ENCODE results near the gene ZNF710. TPM values are rescaled to one million over a fixed set of nuclear protein-coding genes. Genes with fewer than 3 reads are reported as not detected.

Gene ZNF710
- total RNA-seq, 1 donor from 2014 or later = 34.7 TPM

DNA sequence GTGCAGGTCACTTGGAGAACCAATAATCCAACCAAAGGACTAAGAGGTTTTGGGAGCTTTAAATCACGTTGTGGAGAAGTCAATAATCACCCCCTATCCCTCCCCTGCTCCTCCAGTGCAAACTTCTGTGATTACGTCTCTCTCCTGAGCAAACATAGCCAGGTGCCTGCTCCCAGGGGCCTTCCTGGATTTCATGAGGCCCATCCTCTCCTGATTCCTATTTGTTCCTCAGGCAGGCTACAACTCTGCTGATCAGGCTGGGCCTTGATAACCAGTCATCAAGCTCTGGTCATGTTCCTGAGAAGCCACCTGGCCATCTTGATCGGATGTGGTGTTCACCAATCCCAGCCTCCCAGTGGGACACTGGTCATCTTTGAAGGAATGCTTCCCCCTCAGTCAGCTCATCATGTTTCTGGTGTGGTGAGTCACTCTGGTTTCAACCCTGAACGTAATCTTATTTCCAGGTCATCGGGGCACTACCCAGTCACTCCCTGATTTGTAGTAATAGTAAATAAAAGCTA is 2.9 kb upstream of the ZNF710 start:
- Mint-ChIP-seq H3K27me3 (no peaks in the 10 kb centered on the region), H3K36me3 (no peaks in the 10 kb centered on the region), H3K4me3 (peak overlapping the region; percentile 58), H3K9me3 (no peaks in the 10 kb centered on the region), H3K4me1 (ENCODE audit: unreplicated experiment) (peaks cover 17% of the 10 kb centered on the region), H3K27ac (peak overlapping the region; percentile 81)
- no peak for DNase-seq (ENCODE audit: extremely low spot score, unreplicated experiment)
- no peak for TF ChIP-seq CTCF (conservative IDR thresholded peaks at IDR 0.05)

GRCh38 chr15:89998923-89999675 is 2.0 kb upstream of the ZNF710 start:
- peak overlapping the region; percentile 81 for H3K27ac Mint-ChIP-seq
- peak overlapping the region; percentile 81 for H3K4me3 Mint-ChIP-seq
- no peak for DNase-seq (ENCODE audit: extremely low spot score, unreplicated experiment)
- H3K4me1 Mint-ChIP-seq (ENCODE audit: unreplicated experiment) = peaks cover 26% of the 10 kb centered on the region
- no peaks in the 10 kb centered on the region for H3K36me3 Mint-ChIP-seq
- TF ChIP-seq CTCF (conservative IDR thresholded peaks at IDR 0.05) = no peak
- H3K9me3 Mint-ChIP-seq = no peaks in the 10 kb centered on the region
- H3K27me3 Mint-ChIP-seq = no peaks in the 10 kb centered on the region

DNA sequence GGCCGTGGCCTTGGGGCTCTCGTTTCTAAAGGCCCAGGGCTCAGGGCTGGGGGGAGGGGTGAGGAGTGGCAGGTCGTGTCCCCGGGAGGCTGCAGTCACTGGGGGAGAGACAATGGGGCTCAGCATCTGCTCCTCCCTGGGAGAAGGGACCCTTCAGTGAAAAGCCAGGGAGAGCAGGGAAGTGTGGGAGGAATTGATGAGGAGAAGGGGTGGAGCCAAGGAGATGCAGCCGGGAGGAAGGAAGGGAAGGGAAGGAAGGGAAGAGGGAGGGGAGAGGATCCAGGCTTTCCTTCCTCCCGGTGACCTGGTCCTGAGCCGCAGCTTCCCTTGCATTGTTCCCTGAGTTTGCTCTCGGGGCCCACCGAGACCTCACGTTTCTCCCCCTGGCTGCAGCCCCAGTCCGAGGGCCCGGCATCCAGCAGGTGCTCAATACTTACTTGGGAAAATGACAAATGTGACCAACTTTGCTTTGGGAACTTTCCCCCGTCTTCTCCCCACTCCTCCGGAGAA is 1.4 kb upstream of the ZNF710 start:
- TF ChIP-seq CTCF (conservative IDR thresholded peaks at IDR 0.05) = no peak
- Mint-ChIP-seq H3K9me3 (no peaks in the 10 kb centered on the region), H3K27ac (peak overlapping the region; percentile 81), H3K36me3 (no peaks in the 10 kb centered on the region), H3K27me3 (no peaks in the 10 kb centered on the region), H3K4me1 (ENCODE audit: unreplicated experiment) (peaks cover 32% of the 10 kb centered on the region), H3K4me3 (peak overlapping the region; percentile 81)
- no peak for DNase-seq (ENCODE audit: extremely low spot score, unreplicated experiment)

- H3K9me3 Mint-ChIP-seq = no peaks in the 10 kb centered on the region
- TF ChIP-seq CTCF (conservative IDR thresholded peaks at IDR 0.05) = no peak
- H3K27ac Mint-ChIP-seq = peak overlapping the region; percentile 99
- H3K27me3 Mint-ChIP-seq = no peaks in the 10 kb centered on the region
- H3K4me1 Mint-ChIP-seq (ENCODE audit: unreplicated experiment) = peaks cover 37% of the 10 kb centered on the region
- DNase-seq (ENCODE audit: extremely low spot score, unreplicated experiment) = no peak
- peak overlapping the region; percentile 94 for H3K4me3 Mint-ChIP-seq
- no peaks in the 10 kb centered on the region for H3K36me3 Mint-ChIP-seq
Measured at GRCh38 chr15:90000186-90001001, 730 bp upstream of the ZNF710 start.

DNA sequence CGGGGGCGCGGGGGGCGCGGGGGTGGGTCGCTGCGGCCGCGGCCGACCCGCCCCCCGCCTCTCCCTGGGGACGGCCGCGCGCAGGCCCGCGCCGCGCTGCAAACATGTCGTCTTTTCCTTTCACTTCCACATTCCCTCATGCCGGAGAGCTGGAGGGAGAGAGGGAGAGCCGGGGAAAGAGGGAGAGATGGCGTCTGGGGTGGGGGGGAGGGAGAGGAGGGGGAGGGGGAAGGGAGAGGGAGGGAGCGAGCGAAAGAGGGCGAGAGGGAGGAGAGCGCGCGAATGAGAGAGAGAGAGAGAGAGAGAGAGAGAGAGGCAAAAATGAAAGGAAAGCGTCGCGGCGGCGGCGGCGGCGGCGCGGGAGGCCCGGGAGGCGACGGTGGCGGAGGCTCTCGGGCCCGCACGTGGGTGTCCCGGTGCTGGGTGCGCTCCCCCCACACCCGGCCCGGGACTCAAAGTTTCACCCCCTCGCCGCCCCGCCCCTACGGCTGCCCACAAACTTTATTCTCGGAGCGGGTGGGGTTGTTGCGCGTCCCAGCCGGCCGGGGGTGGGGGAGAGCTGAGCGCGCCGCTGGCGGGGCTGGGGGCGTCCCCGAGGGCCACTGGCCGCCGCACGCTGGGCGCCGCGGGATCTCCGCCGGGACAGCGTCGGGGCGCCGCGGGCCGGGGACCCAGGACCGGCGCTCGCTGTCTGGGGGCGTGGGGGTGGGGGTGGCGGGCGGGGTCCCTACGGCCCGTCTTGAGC is 731 bp downstream of the ZNF710 start:
- no peaks in the 10 kb centered on the region for H3K36me3 Mint-ChIP-seq
- no peaks in the 10 kb centered on the region for H3K9me3 Mint-ChIP-seq
- no peak for TF ChIP-seq CTCF (conservative IDR thresholded peaks at IDR 0.05)
- DNase-seq (ENCODE audit: extremely low spot score, unreplicated experiment) = no peak
- H3K4me1 Mint-ChIP-seq (ENCODE audit: unreplicated experiment) = peaks cover 48% of the 10 kb centered on the region
- H3K27me3 Mint-ChIP-seq = no peaks in the 10 kb centered on the region
- H3K4me3 Mint-ChIP-seq = peak overlapping the region; percentile 90
- H3K27ac Mint-ChIP-seq = peak overlapping the region; percentile 91
